HCT116 (cell line): ENCODE data around the gene RTTN. TPM values are rescaled to one million over a fixed set of nuclear protein-coding genes. Genes with fewer than 3 reads are reported as not detected.

ENCODE experiments used
- ATAC-seq: fragments of 200-7000 bp; cut with Tn5 transposase; 2 replicates; pipeline ENCODE4 v1.9.1; 2020; ENCODE audit warnings: mild to moderate bottlenecking, moderate library complexity
- BruUV-seq: library from RNA; stranded (reverse); fragments of 400-500 nt; replicated peaks from 2 replicates; lab custom pipeline; 2021; lab: Mats Ljungman, UMichigan
- CTCF ChIA-PET: fragments of 300-600 bp; sonication (Branson Sonifier 250); formaldehyde crosslinking; loops from one replicate; lab custom pipeline; 2021; ENCODE audit warnings: antibody characterized with exemption; lab: Charles Lee
- POLR2A ChIA-PET: fragments of 300-600, 350-600 bp; sonication (Branson Sonifier 250); formaldehyde crosslinking; loops from one replicate; lab custom pipeline; 2021; ENCODE audit warnings: antibody characterized with exemption; lab: Charles Lee
- RAD21 ChIA-PET, 2 experiments: fragments of 300-600 bp; sonication (Branson Sonifier 250); formaldehyde crosslinking; loops; one replicate each; lab custom pipeline; 2023; ENCODE audit warnings: low total read pairs in 2 of 2; ENCODE audit not compliant: uncharacterized antibody in 2 of 2, unreplicated experiment in 2 of 2, low non-redundant PET in 1 of 2; lab: Charles Lee
- DNase-seq: peaks from one replicate; pipeline ENCODE4 v3.0.0-alpha.2; 2010; ENCODE audit warnings: low read depth, low spot score
- H2AFZ ChIP-seq: fragments of 200-600 bp; shearing (Covaris generic), sonication (generic); 2 replicates; pipeline ENCODE4 v1.6.1; 2017; ENCODE audit warnings: low read depth, mixed run types, mixed read lengths, antibody characterized with exemption, low read length; ENCODE audit not compliant: poor library complexity, severe bottlenecking
- H3K27ac ChIP-seq: 2 replicates; pipeline ENCODE4 v1.5.1; 2012; ENCODE audit warnings: low read depth, low read length
- H3K27me3 ChIP-seq: fragments of 200-600 bp; sonication (generic); 2 replicates; pipeline ENCODE4 v1.6.1; 2016; ENCODE audit warnings: mixed run types, low read length, mixed read lengths; ENCODE audit not compliant: insufficient read depth
- H3K36me3 ChIP-seq, 2 experiments: fragments of 200-500 bp in 1 of 2; fragments of 200-600 bp in 1 of 2; sonication (Bioruptor generic) in 1 of 2; sonication (generic) in 1 of 2; 2 replicates each; pipeline versions ENCODE4 v1.5.1 to v1.6.1; 2014 to 2016; ENCODE audit warnings: low read length in 2 of 2, inconsistent platforms in 1 of 2, mixed read lengths in 1 of 2, mixed run types in 1 of 2; ENCODE audit not compliant: insufficient read depth in 2 of 2, control insufficient read depth in 1 of 2
- H3K4me1 ChIP-seq, 2 experiments: fragments of 200-600 bp in 1 of 2; sonication (generic) in 1 of 2; 2 replicates each; pipeline versions ENCODE4 v1.5.1 to v1.6.1; 2012 to 2017; ENCODE audit warnings: low read length in 2 of 2, inconsistent platforms in 1 of 2, mild to moderate bottlenecking in 1 of 2, mixed read lengths in 1 of 2, mixed run types in 1 of 2, moderate library complexity in 1 of 2; ENCODE audit not compliant: insufficient read depth in 2 of 2, control insufficient read depth in 1 of 2
- H3K4me2 ChIP-seq: fragments of 200-600 bp; sonication (generic); 2 replicates; pipeline ENCODE4 v1.6.1; 2017; ENCODE audit warnings: mixed run types, low read length, mixed read lengths
- H3K4me3 ChIP-seq, 2 experiments: fragments of 200-600 bp in 1 of 2; sonication (generic) in 1 of 2; replicated peaks in 1 of 2; 2 replicates each; pipeline ENCODE4 v1.5.1; 2011 to 2016; ENCODE audit warnings: low read length in 2 of 2, control low read depth in 1 of 2, low read depth in 1 of 2, mild to moderate bottlenecking in 1 of 2, mixed read lengths in 1 of 2, mixed run types in 1 of 2
- H3K79me2 ChIP-seq: fragments of 200-600 bp; sonication (generic); 2 replicates; pipeline ENCODE4 v1.6.1; 2017; ENCODE audit warnings: mild to moderate bottlenecking, mixed run types, low read length, moderate library complexity, mixed read lengths; ENCODE audit not compliant: insufficient read depth
- H3K9ac ChIP-seq: fragments of 200-600 bp; sonication (generic); 2 replicates; pipeline ENCODE4 v1.6.1; 2016; ENCODE audit warnings: low read length, mixed read lengths
- H3K9me2 ChIP-seq: fragments of 200-600 bp; sonication (generic), shearing (Covaris generic); 2 replicates; pipeline ENCODE4 v1.6.1; 2017; ENCODE audit warnings: mixed run types, mild to moderate bottlenecking, moderate library complexity; ENCODE audit not compliant: insufficient read depth
- H3K9me3 ChIP-seq, 2 experiments: fragments of 200-500 bp in 1 of 2; fragments of 200-600 bp in 1 of 2; sonication (Bioruptor generic) in 1 of 2; sonication (generic) in 1 of 2; 2 replicates each; pipeline ENCODE4 v1.6.1; 2014 to 2017; ENCODE audit warnings: low read length in 2 of 2, mixed read lengths in 2 of 2, inconsistent platforms in 1 of 2, low read depth in 1 of 2, mild to moderate bottlenecking in 1 of 2, mixed run types in 1 of 2, moderate library complexity in 1 of 2; ENCODE audit not compliant: control insufficient read depth in 1 of 2, insufficient read depth in 1 of 2
- H4K20me1 ChIP-seq: fragments of 200-600 bp; sonication (generic), shearing (Covaris generic); 2 replicates; pipeline ENCODE4 v1.6.1; 2017; ENCODE audit warnings: mixed run types, mild to moderate bottlenecking, moderate library complexity; ENCODE audit not compliant: insufficient read depth
- CTCF ChIP-seq, 3 experiments: fragments of 200-600 bp in 1 of 3; sonication (generic) in 1 of 3; IDR thresholded peaks in 2 of 3; conservative IDR thresholded peaks in 1 of 3; 2 replicates each; pipeline ENCODE4 v1.5.1; 2012 to 2017; ENCODE audit warnings: low read depth in 2 of 3, low read length in 2 of 3, antibody characterized with exemption in 1 of 3, borderline replicate concordance in 1 of 3, control low read depth in 1 of 3, mild to moderate bottlenecking in 1 of 3, mixed read lengths in 1 of 3, mixed run types in 1 of 3, moderate library complexity in 1 of 3; ENCODE audit not compliant: insufficient read depth in 1 of 3
- ELF1 ChIP-seq: IDR thresholded peaks from 2 replicates; pipeline ENCODE4 v1.6.1; 2012; ENCODE audit warnings: low read depth, borderline replicate concordance
- JUND ChIP-seq: IDR thresholded peaks from 2 replicates; pipeline ENCODE4 v1.6.1; 2012
- MAX ChIP-seq: IDR thresholded peaks from 2 replicates; pipeline ENCODE4 v1.6.1; 2012
- POLR2AphosphoS5 ChIP-seq: IDR thresholded peaks from 2 replicates; pipeline ENCODE4 v1.6.1; 2011; ENCODE audit warnings: mild to moderate bottlenecking, low read depth, low read length, moderate library complexity
- REST ChIP-seq: IDR thresholded peaks from 2 replicates; pipeline ENCODE4 v1.6.1; 2012; ENCODE audit warnings: low read depth
- TCF7L2 ChIP-seq: IDR thresholded peaks from 2 replicates; pipeline ENCODE4 v1.7.0; 2011; ENCODE audit warnings: borderline replicate concordance, inconsistent platforms; ENCODE audit not compliant: insufficient read depth, insufficient read length; ENCODE audit errors: extremely low read depth
- YY1 ChIP-seq: IDR thresholded peaks from 2 replicates; pipeline ENCODE4 v1.6.1; 2011; ENCODE audit warnings: low read length, low read depth, moderate library complexity, mild to moderate bottlenecking; ENCODE audit not compliant: insufficient replicate concordance; ENCODE audit errors: extremely low read depth
- ZNF274 ChIP-seq: fragments of 200-500 bp; sonication (Bioruptor generic); IDR thresholded peaks from 2 replicates; pipeline ENCODE4 v1.6.1; 2014; ENCODE audit warnings: mild to moderate bottlenecking, low read depth, low read length, inconsistent platforms
- intact Hi-C: fragments of 100-400 bp; cut with micrococcal nuclease; formaldehyde crosslinking; loops from 2 replicates; pipeline ENCODE4 v1.10.0; 2022
- total RNA-seq: library from RNA; stranded (reverse); gene quantifications from one replicate; pipeline ENCODE4 v1.2.1, GENCODE V29; 2021; ENCODE audit not compliant: unreplicated experiment

The RTTN gene
- total RNA-seq, 1 experiment from 2014 or later, result 41.2 TPM

- Histone ChIP-seq H3K4me1 (no peaks in the 10 kb centered on the region), H2AFZ (no peak overlapping the region), H3K27ac (no peak overlapping the region), H3K4me2 (no peak overlapping the region), H3K27me3 (no peaks in the 10 kb centered on the region), H4K20me1 (no peaks in the 10 kb centered on the region), H3K9ac (no peak overlapping the region), H3K79me2 (no peaks in the 10 kb centered on the region), H3K36me3 (no peaks in the 10 kb centered on the region), H3K9me2 (no peaks in the 10 kb centered on the region), H3K4me3 (no peak overlapping the region), H3K9me3 (no peaks in the 10 kb centered on the region)
- BruUV-seq, result no TSS peak
- RAD21 ChIA-PET, result no interaction called here
- intact Hi-C loops, result no loop called here
- DNase-seq (no peak), ATAC-seq (no peak)
- TF ChIP-seq TCF7L2 (no peak), CTCF (IDR thresholded peaks at IDR 0.05 in 2 of 3, conservative IDR thresholded peaks at IDR 0.05 in 1 of 3; ENCODE audit: borderline replicate concordance in 1 of 3, insufficient read depth in 1 of 3, low read depth in 2 of 3, low read length in 2 of 3) (no peak), ELF1 (no peak)
- POLR2A ChIA-PET, result no interaction called here
- CTCF ChIA-PET, result no interaction called here
Measured at GRCh38 chr18:69980982-69981804, 224.3 kb downstream of the RTTN start.

- Histone ChIP-seq H3K4me3 (no peak overlapping the region), H3K4me1 (no peaks in the 10 kb centered on the region), H2AFZ (no peak overlapping the region), H3K9me3 (no peaks in the 10 kb centered on the region), H3K27me3 (no peaks in the 10 kb centered on the region), H3K4me2 (no peak overlapping the region), H3K36me3 (no peaks in the 10 kb centered on the region), H3K9me2 (no peaks in the 10 kb centered on the region), H3K79me2 (no peaks in the 10 kb centered on the region), H3K27ac (no peak overlapping the region), H3K9ac (no peak overlapping the region), H4K20me1 (no peaks in the 10 kb centered on the region)
- intact Hi-C loops, result no loop called here
- no peak for ATAC-seq
- ChIA-PET CTCF (no interaction called here), RAD21 (no interaction called here), POLR2A (no interaction called here)
- no peak for DNase-seq
- BruUV-seq, result no TSS peak
- no peak for TF ChIP-seq YY1
- no peak for TF ChIP-seq MAX
- TF ChIP-seq ZNF274, result no peak
- TF ChIP-seq CTCF (IDR thresholded peaks at IDR 0.05 in 2 of 3, conservative IDR thresholded peaks at IDR 0.05 in 1 of 3; ENCODE audit: borderline replicate concordance in 1 of 3, insufficient read depth in 1 of 3, low read depth in 2 of 3, low read length in 2 of 3), result no peak
- no peak for TF ChIP-seq POLR2AphosphoS5
- TF ChIP-seq REST, result no peak
- no peak for TF ChIP-seq JUND
Measured at GRCh38 chr18:69980509-69980908, 225.0 kb downstream of the RTTN start.
